GM21381 (cell line): ENCODE measurements around the gene DEPDC5.

Source experiments
- ATAC-seq: cut with Tn5 transposase; IDR thresholded peaks from one replicate; pipeline ENCODE4 v1.9.1; 2021; ENCODE audit warnings: mild to moderate bottlenecking, moderate library complexity; ENCODE audit not compliant: unreplicated experiment

The DEPDC5 gene

GRCh38 chr22:31846161-31847115 is 92.6 kb downstream of the DEPDC5 start:
- ATAC-seq: no peak

- no peak for ATAC-seq
These were observed 94.6 kb downstream of the DEPDC5 start for GRCh38 chr22:31848411-31848810.

- ATAC-seq: no peak
These were observed 96.3 kb downstream of the DEPDC5 start for GRCh38 chr22:31850135-31850534.

GRCh38 chr22:31852691-31853421 is 99.0 kb downstream of the DEPDC5 start:
- ATAC-seq: no peak

GRCh38 chr22:31853736-31854495 is 100.1 kb downstream of the DEPDC5 start:
- no peak for ATAC-seq

- no peak for ATAC-seq
These were observed 103.4 kb downstream of the DEPDC5 start for GRCh38 chr22:31857247-31857646.

GRCh38 chr22:31861226-31861840 is 107.5 kb downstream of the DEPDC5 start:
- ATAC-seq: no peak

- ATAC-seq: no peak
These were observed 113.1 kb downstream of the DEPDC5 start for GRCh38 chr22:31866918-31867317.

- no peak for ATAC-seq
These were observed 113.8 kb downstream of the DEPDC5 start for GRCh38 chr22:31867386-31868153.

GRCh38 chr22:31869739-31870138 is 115.9 kb downstream of the DEPDC5 start:
- ATAC-seq: no peak

- no peak for ATAC-seq
These were observed 117.1 kb downstream of the DEPDC5 start for GRCh38 chr22:31870890-31871289.

- ATAC-seq: no peak
These were observed 117.7 kb downstream of the DEPDC5 start for GRCh38 chr22:31871480-31871879.

GRCh38 chr22:31872209-31872608 is 118.4 kb downstream of the DEPDC5 start:
- ATAC-seq: no peak

- ATAC-seq: no peak
These were observed 121.0 kb downstream of the DEPDC5 start for GRCh38 chr22:31874821-31875220.

GRCh38 chr22:31876156-31876920 is 122.5 kb downstream of the DEPDC5 start:
- ATAC-seq: no peak

GRCh38 chr22:31879585-31879984 is 125.8 kb downstream of the DEPDC5 start:
- no peak for ATAC-seq

- no peak for ATAC-seq
These were observed 127.4 kb downstream of the DEPDC5 start for GRCh38 chr22:31881200-31881599.

GRCh38 chr22:31881865-31882264 is 128.0 kb downstream of the DEPDC5 start:
- no peak for ATAC-seq

- ATAC-seq: no peak
These were observed 129.2 kb downstream of the DEPDC5 start for GRCh38 chr22:31882971-31883370.
